ENCODE data around the gene NIPBL.
"Not testable (repeated sequence)": the region's sequence is repeated elsewhere in the genome, so short reads cannot be mapped to it uniquely, and the experiment has no call there.

Gene NIPBL

DNA sequence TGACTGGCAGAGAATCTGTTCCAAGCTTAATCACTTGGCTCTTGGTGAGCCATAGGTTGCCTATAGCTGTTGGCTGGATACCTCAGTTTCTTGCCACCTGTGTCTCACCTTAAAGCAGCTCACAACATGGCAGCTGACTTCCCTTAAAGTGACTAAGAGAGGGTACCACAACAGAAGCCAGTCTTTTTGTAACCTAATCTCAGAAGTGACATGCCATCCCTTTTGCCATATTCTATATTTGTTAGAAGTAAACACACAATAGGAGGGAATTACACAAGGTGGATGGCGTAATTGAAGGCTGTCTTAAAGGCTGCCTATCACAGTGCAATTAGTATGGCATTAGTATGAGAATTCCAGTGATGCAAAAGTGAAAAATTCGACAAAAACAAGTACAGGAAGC, 28.1 kb downstream of the NIPBL start:
- DNase-seq: no peak

- no peak for DNase-seq
These were observed 32.1 kb downstream of the NIPBL start for GRCh38 chr5:36908544-36909260.

- no peak for DNase-seq
These were observed 39.1 kb downstream of the NIPBL start for GRCh38 chr5:36915653-36916052.

GRCh38 chr5:36916614-36917013, 40.0 kb downstream of the NIPBL start:
- DNase-seq: not testable (repeated sequence)

DNA sequence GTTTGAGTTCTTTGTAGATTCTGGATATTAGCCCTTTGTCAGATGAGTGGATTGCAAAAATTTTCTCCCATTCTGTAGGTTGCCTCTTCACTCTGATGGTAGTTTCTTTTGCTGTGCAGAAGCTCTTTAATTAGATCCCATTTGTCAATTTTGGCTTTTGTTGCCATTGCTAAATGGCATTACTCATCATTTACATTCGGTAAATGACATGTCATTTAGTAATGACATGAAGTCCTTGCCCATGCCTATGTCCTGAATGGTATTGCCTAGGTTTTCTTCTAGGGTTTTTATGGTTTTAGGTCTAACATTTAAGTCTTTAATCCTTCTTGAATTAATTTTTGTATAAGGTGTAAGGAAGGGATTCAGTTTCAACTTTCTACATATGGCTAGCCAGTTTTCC, 40.8 kb downstream of the NIPBL start:
- not testable (repeated sequence) for DNase-seq

- DNase-seq: no peak
These were observed 42.7 kb downstream of the NIPBL start for GRCh38 chr5:36919238-36919637.

DNA sequence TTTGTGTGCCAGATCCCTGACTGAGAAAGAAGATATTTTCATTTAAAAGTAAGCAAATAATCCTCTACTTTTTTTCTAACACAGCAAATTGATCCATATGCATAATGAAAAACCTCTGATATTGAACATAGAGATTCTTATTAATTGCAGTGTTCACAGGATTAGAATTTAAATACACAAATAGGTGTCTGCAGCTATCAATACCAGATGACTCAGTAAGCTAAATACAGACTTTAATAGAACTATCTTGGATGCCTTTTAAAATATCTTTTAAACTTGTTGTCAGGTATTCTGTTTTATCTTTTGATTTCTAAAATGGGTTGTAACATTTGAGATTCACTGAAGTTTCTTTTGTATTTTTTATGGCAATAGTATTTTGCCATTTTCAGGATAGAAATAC, 43.1 kb downstream of the NIPBL start:
- DNase-seq: no peak

DNA sequence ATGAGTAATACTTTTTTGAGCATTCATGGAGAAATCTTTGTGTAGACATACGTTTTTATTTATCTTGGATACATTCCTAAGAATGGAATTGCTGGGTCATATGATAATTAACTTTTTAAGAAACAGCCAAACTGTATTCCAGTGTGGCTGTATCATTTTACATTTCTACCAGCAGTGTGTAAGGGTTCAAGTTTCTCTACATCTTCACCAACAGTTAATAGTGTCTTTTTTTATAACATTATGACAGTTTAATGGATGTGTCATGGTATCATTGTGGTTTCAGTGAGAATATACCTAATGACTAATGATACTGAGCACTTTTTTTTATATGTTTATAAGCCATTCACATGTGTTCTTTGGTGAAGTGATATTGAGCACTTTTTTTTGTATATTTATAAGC, 52.4 kb downstream of the NIPBL start:
- DNase-seq: no peak

GRCh38 chr5:36929438-36929837, 52.9 kb downstream of the NIPBL start:
- DNase-seq: no peak

DNA sequence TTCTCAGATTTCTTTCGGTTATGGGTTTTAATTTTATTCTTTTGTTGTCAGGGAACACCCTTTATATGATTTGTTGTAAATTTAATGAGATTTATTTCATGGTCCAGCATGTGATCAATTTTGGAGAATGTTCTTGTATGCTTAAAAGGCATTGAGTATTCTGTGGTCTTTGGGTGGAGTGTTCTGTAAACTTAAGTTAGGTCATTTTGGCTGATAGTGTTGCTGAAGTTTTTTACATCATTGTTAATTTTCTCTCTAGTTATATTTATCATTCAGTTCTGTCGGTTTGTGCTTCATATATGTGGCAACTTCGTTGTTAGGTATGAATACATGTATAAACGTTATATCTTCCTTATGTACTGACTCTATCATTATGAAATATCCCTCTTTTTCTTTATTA, 55.5 kb downstream of the NIPBL start:
- DNase-seq: no peak

DNA sequence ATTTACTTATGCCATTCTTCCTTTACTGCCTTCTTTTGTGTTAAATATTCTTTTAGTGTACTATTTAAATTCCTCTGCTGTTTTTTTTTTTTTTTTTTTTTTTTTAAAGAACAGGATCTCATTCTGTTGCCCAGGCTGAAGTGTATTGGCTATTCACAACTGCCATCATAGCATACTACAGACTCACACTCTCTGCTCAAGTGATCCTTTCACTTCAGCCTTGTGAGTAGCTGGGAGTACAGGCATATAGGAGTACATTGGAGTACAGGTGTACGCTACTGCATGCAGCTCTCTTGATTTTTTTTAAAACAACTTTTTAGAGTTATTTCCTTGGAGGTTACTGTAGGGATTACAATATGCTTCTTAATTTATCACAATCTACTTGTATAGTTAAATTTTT, 56.1 kb downstream of the NIPBL start:
- DNase-seq: no peak

DNA sequence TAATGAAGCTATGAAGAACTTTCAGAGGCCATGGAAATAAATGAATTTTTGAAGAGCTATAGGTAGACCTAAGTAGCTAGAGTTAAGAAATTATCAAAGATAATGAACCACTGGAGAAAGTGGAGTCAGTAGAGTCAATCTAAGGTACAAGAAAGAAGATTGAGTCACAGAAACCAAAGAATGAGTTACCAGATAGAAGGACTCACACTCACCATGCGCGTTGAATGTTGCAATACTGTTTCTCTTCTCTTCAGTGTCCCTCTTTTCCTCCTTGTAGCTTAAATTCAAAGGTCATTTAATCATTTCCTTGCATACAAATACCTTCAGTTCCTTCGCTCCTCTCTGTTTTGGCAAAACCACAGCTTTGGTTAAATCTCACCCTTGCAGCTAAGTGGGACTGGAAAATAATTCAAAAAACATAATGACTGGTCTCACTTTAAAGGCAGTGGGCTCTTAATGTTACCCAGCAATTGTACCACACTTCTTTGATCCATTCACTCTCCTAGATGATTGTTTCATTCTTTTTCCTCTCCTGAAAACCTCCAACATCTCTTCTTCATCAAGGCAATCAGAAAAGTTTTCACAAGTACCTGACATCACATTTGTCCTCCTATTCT, 58.3 kb downstream of the NIPBL start:
- DNase-seq: no peak

GRCh38 chr5:36935805-36936204, 59.2 kb downstream of the NIPBL start:
- DNase-seq: no peak

GRCh38 chr5:36936309-36936708, 59.7 kb downstream of the NIPBL start:
- no peak for DNase-seq

DNA sequence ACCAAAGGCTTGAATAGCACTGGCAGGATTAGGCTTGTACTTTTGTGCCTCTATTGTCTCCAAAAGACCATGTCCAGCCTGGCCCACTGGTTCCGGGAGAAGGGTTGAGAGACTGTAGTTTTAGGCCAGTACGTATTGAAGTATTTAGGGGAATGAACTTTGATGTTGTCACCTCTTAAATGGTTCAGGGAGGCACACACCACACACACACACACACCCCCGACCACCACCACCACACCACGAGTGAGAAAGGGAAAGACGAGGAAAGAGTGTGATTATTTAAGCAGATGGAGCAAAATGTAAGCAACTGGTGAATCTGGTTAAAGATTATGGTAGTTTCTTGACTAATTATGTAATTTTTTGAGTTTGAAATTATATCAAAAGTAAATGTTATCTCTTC, 61.6 kb downstream of the NIPBL start:
- DNase-seq: no peak

GRCh38 chr5:36939969-36940858, 63.6 kb downstream of the NIPBL start:
- DNase-seq: no peak

- no peak for DNase-seq
These were observed 67.0 kb downstream of the NIPBL start for GRCh38 chr5:36943584-36943983.

DNA sequence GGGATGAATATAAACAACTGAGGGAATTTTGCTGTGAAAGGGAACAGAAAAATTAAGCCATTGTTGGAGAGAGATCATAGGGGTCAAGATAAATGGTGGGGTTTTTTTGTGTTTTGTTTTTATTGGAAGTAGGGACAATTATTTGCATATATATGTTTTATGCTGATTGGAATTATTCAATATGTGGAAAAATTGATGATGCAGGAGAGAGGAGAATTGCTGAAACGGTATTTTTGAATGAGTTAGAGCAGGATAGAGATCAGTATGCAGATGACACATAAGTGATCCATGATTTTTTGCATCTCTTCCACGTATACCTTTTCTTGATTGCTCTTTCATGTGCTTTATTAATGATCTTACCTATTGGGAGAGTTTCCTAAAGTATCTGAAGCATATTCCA, 67.5 kb downstream of the NIPBL start:
- DNase-seq: no peak

- DNase-seq: no peak
These were observed 68.1 kb downstream of the NIPBL start for GRCh38 chr5:36944607-36945225.

DNA sequence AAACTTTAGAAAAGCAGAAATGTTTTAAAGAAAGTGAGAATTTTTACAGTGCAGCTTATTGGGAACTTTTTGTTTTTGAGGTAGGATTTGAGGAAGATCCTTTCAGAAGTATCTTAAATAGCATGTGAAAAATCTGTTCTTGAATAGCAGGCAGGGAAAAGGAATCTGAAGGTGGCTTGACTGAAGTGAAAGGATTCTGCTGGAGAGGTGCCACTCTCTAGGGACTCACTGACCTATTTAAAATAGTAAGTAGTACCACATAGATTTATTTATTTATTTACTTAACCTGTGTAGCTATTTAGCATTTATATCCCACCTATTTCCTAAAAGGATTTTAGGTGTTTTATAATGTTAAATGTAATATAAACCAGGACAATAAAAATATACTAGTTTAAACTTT, 69.1 kb downstream of the NIPBL start:
- DNase-seq: no peak

DNA sequence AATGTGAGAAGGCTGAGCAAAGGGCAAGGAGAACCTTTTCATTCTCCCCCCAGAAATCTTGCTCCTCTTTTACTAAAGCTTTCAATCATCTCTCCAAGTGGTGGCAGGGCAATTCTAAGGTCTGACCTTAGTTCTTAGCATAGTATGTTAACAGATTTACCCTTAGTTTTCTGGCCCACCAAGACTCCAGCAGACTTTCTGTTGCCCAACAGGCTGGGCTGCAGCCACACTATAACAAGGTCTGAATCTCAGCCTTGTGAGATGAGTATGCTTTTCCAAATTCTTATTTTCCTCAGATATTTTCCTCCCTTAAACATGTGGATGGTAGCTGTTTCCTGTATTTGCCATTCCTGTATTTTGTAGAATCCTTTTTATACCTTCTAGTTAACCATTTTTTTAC, 69.5 kb downstream of the NIPBL start:
- DNase-seq: no peak

GRCh38 chr5:36948041-36948440, 71.5 kb downstream of the NIPBL start:
- DNase-seq: no peak

- DNase-seq: no peak
These were observed 72.1 kb downstream of the NIPBL start for GRCh38 chr5:36948650-36949049.

DNA sequence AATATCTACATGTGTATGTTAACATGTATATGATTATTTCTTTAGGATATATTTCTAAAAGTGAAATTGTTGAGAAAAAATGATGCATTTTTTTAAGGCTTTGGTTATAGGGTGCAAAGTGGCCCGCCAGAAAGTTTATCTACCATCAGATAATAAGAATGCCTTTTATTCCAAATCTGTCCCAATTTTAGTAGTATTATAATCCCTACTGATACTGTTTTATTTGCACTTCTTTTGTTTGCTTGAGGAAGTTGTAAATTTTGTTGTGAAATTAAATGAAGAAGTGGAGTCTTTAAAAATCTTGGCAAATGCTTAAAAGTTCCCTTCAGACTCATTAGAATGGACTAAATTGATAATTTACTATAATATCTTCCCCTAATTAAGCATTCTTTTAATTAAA, 73.0 kb downstream of the NIPBL start:
- DNase-seq: no peak
